IMR-90 (cell line): ENCODE results near the gene TSPEAR. TPM values are rescaled to one million over a fixed set of nuclear protein-coding genes. Genes with fewer than 3 reads are reported as not detected.

Source experiments
- ATAC-seq: fragments of 200-7000 bp; cut with Tn5 transposase; 2 replicates; pipeline ENCODE4 v1.9.1; 2020; ENCODE audit warnings: low read depth, mild to moderate bottlenecking, moderate library complexity
- BruUV-seq: library from RNA; stranded (reverse); fragments of 400-500 nt; replicated peaks from 2 replicates; lab custom pipeline; 2021; lab: Mats Ljungman, UMichigan
- CTCF ChIA-PET: fragments of 300-600 bp; formaldehyde crosslinking; extraction: SDS; loops from one replicate; lab custom pipeline; 2021; ENCODE audit warnings: antibody characterized with exemption; lab: Yijun Ruan, JAX
- POLR2A ChIA-PET: fragments of 300-600 bp; sonication (Branson Sonifier 250); formaldehyde crosslinking; loops from one replicate; lab custom pipeline; 2022; ENCODE audit warnings: antibody characterized with exemption; ENCODE audit not compliant: unreplicated experiment; lab: Charles Lee
- DNase-seq: peaks from one replicate; pipeline ENCODE4 v3.0.0; 2013
- H2AFZ ChIP-seq: replicated peaks from 2 replicates; pipeline ENCODE3; 2013; ENCODE audit warnings: low read length, mild to moderate bottlenecking; ENCODE audit not compliant: poor library complexity
- H2AK5ac ChIP-seq: 2 replicates; pipeline ENCODE4 v1.6.1; 2013; ENCODE audit warnings: low read depth, low read length, inconsistent platforms
- H2AK9ac ChIP-seq: replicated peaks from 2 replicates; pipeline ENCODE3; 2013; ENCODE audit warnings: mild to moderate bottlenecking, low read depth, low read length, moderate library complexity; ENCODE audit not compliant: poor library complexity
- H2BK120ac ChIP-seq: 2 replicates; pipeline ENCODE4 v1.6.1; 2013; ENCODE audit warnings: low read depth, low read length, inconsistent platforms
- H2BK15ac ChIP-seq: 3 replicates; pipeline ENCODE4 v1.6.1; 2013; ENCODE audit warnings: low read depth, low read length, inconsistent platforms
- H2BK20ac ChIP-seq: 2 replicates; pipeline ENCODE4 v1.6.1; 2013; ENCODE audit warnings: low read depth, mild to moderate bottlenecking, inconsistent platforms, low read length, moderate library complexity
- H2BK5ac ChIP-seq: 2 replicates; pipeline ENCODE4 v1.6.1; 2013; ENCODE audit warnings: mild to moderate bottlenecking, low read depth, low read length, inconsistent platforms; ENCODE audit not compliant: poor library complexity, severe bottlenecking
- H3K14ac ChIP-seq: replicated peaks from 2 replicates; pipeline ENCODE4 v1.6.1; 2013; ENCODE audit warnings: low read depth, low read length, inconsistent platforms
- H3K18ac ChIP-seq: 2 replicates; pipeline ENCODE4 v1.6.1; 2013; ENCODE audit warnings: low read depth, low read length, control low read depth
- H3K23ac ChIP-seq: 2 replicates; pipeline ENCODE4 v1.6.1; 2013; ENCODE audit warnings: low read depth, low read length, inconsistent platforms
- H3K27ac ChIP-seq: 2 replicates; pipeline ENCODE4 v1.5.1; 2013; ENCODE audit warnings: mild to moderate bottlenecking, control low read depth, low read length; ENCODE audit not compliant: insufficient read depth
- H3K27me3 ChIP-seq: 2 replicates; pipeline ENCODE4 v1.6.1; 2013; ENCODE audit warnings: low read length; ENCODE audit not compliant: control insufficient read depth, insufficient read depth
- H3K36me3 ChIP-seq: 2 replicates; pipeline ENCODE4 v1.6.1; 2013; ENCODE audit warnings: low read length, mixed read lengths; ENCODE audit not compliant: control insufficient read depth, insufficient read depth
- H3K4ac ChIP-seq: 2 replicates; pipeline ENCODE4 v1.6.1; 2013; ENCODE audit warnings: low read depth, low read length, inconsistent platforms
- H3K4me1 ChIP-seq: 2 replicates; pipeline ENCODE4 v1.6.1; 2013; ENCODE audit warnings: low read length, mixed read lengths; ENCODE audit not compliant: control insufficient read depth, insufficient read depth
- H3K4me2 ChIP-seq: 2 replicates; pipeline ENCODE4 v1.6.1; 2013; ENCODE audit warnings: low read depth, mild to moderate bottlenecking, control low read depth, low read length, moderate library complexity
- H3K4me3 ChIP-seq: 2 replicates; pipeline ENCODE4 v1.5.1; 2013; ENCODE audit warnings: low read depth, mild to moderate bottlenecking, control low read depth, low read length, moderate library complexity; ENCODE audit not compliant: insufficient read depth
- H3K56ac ChIP-seq: 2 replicates; pipeline ENCODE4 v1.6.1; 2013; ENCODE audit warnings: low read length, inconsistent platforms; ENCODE audit not compliant: insufficient read depth; ENCODE audit errors: extremely low read depth
- H3K79me1 ChIP-seq, 2 experiments: 2 replicates each; pipeline ENCODE4 v1.6.1; 2013; ENCODE audit warnings: low read length in 2 of 2, inconsistent platforms in 1 of 2, low read depth in 1 of 2
- H3K9ac ChIP-seq: 2 replicates; pipeline ENCODE4 v1.6.1; 2013; ENCODE audit warnings: low read depth, low read length, control low read depth
- H3K9me1 ChIP-seq: 2 replicates; pipeline ENCODE4 v1.6.1; 2013; ENCODE audit warnings: low read length, inconsistent platforms; ENCODE audit not compliant: insufficient read depth
- H3K9me3 ChIP-seq: 2 replicates; pipeline ENCODE4 v1.6.1; 2013; ENCODE audit warnings: low read length; ENCODE audit not compliant: control insufficient read depth, insufficient read depth
- H4K20me1 ChIP-seq: 2 replicates; pipeline ENCODE4 v1.6.1; 2013; ENCODE audit warnings: low read length, inconsistent platforms; ENCODE audit not compliant: insufficient read depth
- H4K5ac ChIP-seq: 2 replicates; pipeline ENCODE4 v1.6.1; 2013; ENCODE audit warnings: mild to moderate bottlenecking, low read depth, low read length, control low read depth
- H4K8ac ChIP-seq, 2 experiments: 2 replicates each; pipeline ENCODE4 v1.6.1; 2013; ENCODE audit warnings: low read depth in 2 of 2, low read length in 2 of 2, control low read depth in 1 of 2, inconsistent platforms in 1 of 2
- H4K91ac ChIP-seq: 2 replicates; pipeline ENCODE4 v1.6.1; 2013; ENCODE audit warnings: low read depth, low read length, inconsistent platforms; ENCODE audit not compliant: insufficient read depth
- ELK1 ChIP-seq: fragments of 150-350 bp; IDR thresholded peaks from 2 replicates; pipeline ENCODE4 v1.6.1; 2016; ENCODE audit warnings: low read depth, mild to moderate bottlenecking, low read length, moderate library complexity, borderline replicate concordance
- POLR2A ChIP-seq: IDR thresholded peaks from 2 replicates; pipeline ENCODE4 v1.6.1; 2012; ENCODE audit warnings: mild to moderate bottlenecking, low read depth, low read length
- WGBS, 2 experiments: methylation state at CpG; one replicate each; pipeline versions ENCODE4 v1.1.5 to v1.1.7; 2013; ENCODE audit warnings: missing lambda C conversion rate in 2 of 2; ENCODE audit not compliant: insufficient read length in 1 of 2; ENCODE audit errors: extremely low coverage in 2 of 2; 5-methylcytosine and 5-hydroxymethylcytosine counted together
- dilution Hi-C: fragments of 300-500 bp; cut with HindIII; formaldehyde crosslinking; loops from one replicate; pipeline ENCODE4 v1.14.3; 2018; ENCODE audit warnings: low sequenced_read_pairs; ENCODE audit not compliant: unreplicated experiment
- in situ Hi-C: fragments of 300-500 bp; cut with MboI; formaldehyde crosslinking; loops from 3 replicates; pipeline ENCODE4 v1.14.3; 2019; ENCODE audit warnings: low sequenced_read_pairs, inconsistent platforms, mixed read lengths
- intact Hi-C: fragments of 100-400 bp; cut with micrococcal nuclease; formaldehyde crosslinking; loops from 2 replicates; pipeline ENCODE4 v1.10.0; 2022
- polyA plus RNA-seq, 3 experiments: library from polyadenylated mRNA; depleted of rRNA; stranded (reverse); fragments of >200 nt; gene quantifications; 2 replicates each; pipeline ENCODE4 v1.2.3, GENCODE V29; 2012; ENCODE audit warnings: low replicate concordance in 1 of 3
- total RNA-seq: library from RNA; depleted of rRNA; stranded (reverse); fragments of >200 nt; gene quantifications from 2 replicates; pipeline ENCODE4 v1.2.3, GENCODE V29; 2012

The TSPEAR gene
- total and polyA plus RNA-seq, 2 of the 4 experiments (the other 2 are of a cell fraction): not detected

DNA sequence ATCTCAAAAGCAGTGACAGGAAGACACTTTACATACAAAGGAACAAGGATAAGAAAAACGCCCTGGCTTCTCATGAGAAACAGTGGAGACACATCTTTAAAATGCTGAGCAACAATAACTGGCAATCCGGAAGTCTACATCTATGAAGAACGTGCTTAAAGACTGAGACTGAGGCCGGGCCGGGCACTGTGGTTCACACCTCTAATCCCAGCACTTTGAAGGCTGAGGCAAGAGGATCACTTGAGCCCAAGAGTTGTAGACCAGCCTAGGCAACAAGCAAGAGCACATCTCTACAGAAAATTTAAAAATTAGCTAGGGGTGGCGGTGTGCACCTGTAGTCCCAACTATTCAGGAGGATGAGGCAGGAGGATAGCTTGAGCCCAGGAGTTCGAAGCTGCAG lies 27.3 kb downstream of the TSPEAR start:
- H3K9me3 ChIP-seq: no peaks in the 10 kb centered on the region
- H3K14ac ChIP-seq: no peak overlapping the region
- H2BK5ac ChIP-seq: no peak overlapping the region
- H3K9ac ChIP-seq: no peak overlapping the region
- ChIA-PET CTCF (no interaction called here), POLR2A (no interaction called here)
- no peak overlapping the region for H4K8ac ChIP-seq
- H4K5ac ChIP-seq: no peak overlapping the region
- no peak overlapping the region for H2BK120ac ChIP-seq
- no peak overlapping the region for H3K56ac ChIP-seq
- dilution Hi-C loops (no loop called here), in situ Hi-C loops (no loop called here), intact Hi-C loops (no loop called here)
- no peak overlapping the region for H3K4ac ChIP-seq
- no peaks in the 10 kb centered on the region for H4K20me1 ChIP-seq
- no peaks in the 10 kb centered on the region for H3K4me1 ChIP-seq
- no peak overlapping the region for H3K4me3 ChIP-seq
- no peak overlapping the region for H2BK20ac ChIP-seq
- H3K27ac ChIP-seq: no peak overlapping the region
- no peaks in the 10 kb centered on the region for H3K79me1 ChIP-seq
- H3K9me1 ChIP-seq: no peaks in the 10 kb centered on the region
- no peak overlapping the region for H3K4me2 ChIP-seq
- no peak overlapping the region for H3K23ac ChIP-seq
- 51% methylated on average over 5 of the region's 7 CpGs; no CpG with 5 or more reads in 1 of the 2 experiments for WGBS, 2 experiments
- no peak for ATAC-seq
- no peak overlapping the region for H2BK15ac ChIP-seq
- no peak overlapping the region for H2AFZ ChIP-seq
- H2AK5ac ChIP-seq: no peak overlapping the region
- no peak overlapping the region for H2AK9ac ChIP-seq
- no TSS peak for BruUV-seq
- TF ChIP-seq POLR2A: no peak
- no peak for TF ChIP-seq ELK1
- H3K27me3 ChIP-seq: peaks cover 32% of the 10 kb centered on the region
- DNase-seq: no peak
- H3K36me3 ChIP-seq: no peaks in the 10 kb centered on the region
- no peak overlapping the region for H3K18ac ChIP-seq
- no peak overlapping the region for H4K91ac ChIP-seq
